HG03575 (cell line): ENCODE results near the gene MYOM3.

Source experiments
- ATAC-seq: cut with Tn5 transposase; IDR thresholded peaks from one replicate; pipeline ENCODE4 v1.9.1; 2021; ENCODE audit not compliant: unreplicated experiment, insufficient number of reproducible peaks, low FRiP score; ENCODE audit errors: extremely low read depth

Gene MYOM3

GRCh38 chr1:24118410-24119242 is 6.7 kb upstream of the MYOM3 start:
- ATAC-seq = no peak

DNA sequence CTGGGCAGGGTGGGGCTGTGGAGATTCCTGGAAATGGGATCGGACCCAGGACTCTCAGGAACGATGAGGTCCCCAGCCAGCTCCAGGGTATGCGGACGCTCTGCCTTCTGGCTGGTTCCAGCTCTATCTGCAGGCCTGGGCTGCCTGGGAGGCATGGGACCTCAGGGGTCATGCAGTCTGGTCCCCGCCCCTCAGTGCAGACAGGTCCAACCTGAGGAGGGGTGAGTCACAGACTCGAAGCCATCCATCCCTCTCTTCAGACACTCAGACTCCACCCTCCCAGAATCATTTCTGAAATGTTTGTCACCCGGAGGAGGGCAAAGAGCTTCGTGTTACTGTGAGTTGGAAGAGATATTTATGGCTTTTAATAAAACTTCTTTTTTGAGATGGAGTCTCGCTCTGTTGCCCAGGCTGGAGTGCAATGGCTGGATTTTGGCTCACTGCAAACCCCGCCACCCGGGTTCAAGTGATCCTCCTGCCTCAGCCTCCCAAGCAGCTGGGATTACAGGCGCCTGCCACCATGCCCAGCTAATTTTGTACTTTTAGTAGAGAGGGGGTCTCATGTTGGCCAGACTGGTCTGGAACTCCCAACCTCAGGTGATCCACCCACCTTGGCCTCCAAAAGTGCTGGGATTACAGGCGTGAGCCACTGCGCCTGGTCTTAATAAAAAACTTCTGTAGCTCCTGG is 5.9 kb upstream of the MYOM3 start:
- no peak for ATAC-seq

DNA sequence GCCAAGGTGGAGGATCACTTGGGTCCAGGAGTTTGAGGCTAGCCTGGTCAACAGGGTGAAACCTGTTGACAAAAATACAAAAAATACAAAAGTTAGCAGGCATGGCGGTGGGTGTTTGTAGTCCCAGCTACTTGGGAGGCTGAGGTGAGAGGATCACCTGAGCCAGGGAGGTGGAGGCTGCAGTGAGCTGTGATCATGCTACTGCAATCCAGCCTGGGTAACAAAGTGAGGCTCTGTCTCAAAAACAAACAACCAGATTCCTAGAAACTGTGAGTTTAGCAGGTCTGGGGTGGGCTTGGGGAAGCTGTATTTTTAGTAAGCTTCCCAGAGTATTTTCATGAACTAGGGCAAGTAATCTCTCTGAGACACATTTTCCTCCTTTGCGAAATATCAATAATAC is 5.2 kb upstream of the MYOM3 start:
- ATAC-seq = no peak

DNA sequence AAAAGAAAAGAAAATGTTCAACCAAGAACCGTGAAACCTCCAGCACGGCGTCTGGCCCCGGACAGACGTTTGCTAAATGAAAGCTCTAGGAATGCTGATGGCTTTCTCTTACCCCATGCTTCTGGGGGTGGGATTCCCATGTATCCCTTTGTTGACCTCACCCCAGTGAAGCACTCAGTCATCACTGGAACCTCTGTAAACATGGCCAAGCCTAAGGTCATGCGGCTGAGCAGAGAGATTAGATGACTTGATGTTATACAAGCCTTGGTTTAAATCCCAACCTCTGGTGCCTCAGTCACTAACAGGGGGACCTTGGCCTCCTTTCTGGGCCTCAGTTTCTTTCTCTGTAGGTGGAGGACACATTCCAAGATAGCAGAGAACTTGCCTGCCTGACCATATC is 2.8 kb upstream of the MYOM3 start:
- no peak for ATAC-seq

DNA sequence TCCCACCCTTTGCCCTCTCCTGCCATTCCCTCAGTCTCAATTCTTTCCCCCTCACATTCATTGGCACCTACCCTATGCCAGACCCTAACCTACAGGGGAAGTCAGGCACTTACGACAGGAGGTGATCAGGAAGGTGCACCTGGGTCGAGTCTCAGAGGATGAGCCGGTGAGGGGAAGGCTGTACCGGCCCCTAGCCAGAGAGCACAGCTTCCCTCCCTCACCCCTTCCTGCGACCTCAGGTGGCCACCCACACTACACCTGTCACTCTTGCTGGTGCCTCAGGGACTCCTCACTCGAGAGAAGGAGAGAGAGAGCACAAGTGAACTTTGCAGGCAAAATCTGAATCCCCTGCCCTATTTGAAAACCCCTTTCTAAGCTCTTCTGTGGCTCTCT is 1.7 kb upstream of the MYOM3 start:
- ATAC-seq = no peak

- ATAC-seq = no peak
These were observed 506 bp downstream of the MYOM3 start for GRCh38 chr1:24111262-24111995.

GRCh38 chr1:24110642-24111261 is 1.2 kb downstream of the MYOM3 start:
- no peak for ATAC-seq

DNA sequence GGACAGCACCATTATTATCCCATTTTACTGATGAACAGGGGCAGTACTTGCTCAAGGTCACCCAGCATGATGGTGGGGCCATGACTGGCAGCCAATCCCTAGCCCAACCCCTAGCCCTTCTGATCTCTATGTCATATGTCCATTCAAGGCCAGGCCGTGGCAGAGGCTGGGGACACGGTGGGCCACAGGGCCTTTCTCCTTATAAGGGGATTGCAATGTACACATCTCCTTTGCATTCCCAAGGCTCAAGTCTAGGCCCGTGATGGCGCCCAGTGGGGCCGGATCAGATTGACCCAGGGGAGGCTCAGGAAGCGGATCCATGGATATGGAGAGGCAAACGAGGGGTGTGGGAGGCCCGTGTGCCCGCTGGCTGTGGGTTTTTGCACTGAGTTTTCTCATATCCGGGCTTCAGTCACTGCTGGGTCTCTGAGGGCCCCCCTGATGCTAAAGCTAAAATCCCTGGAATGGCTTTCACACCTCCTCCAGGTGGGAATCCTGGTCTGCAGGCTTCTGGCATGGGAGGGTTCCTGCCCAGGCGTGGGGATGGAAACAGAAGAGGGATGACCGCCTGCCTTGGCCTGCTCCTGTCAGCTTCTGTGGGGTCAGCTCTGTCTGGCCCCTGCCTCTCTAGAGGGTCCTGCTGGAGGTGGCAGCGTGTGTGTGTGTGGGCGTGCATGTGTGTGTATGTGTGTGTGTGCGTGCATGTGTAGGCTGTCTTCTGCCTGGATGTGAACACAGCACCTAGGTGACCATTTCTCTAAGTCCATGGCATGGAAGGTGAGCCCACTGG is 2.1 kb downstream of the MYOM3 start:
- no peak for ATAC-seq

GRCh38 chr1:24109166-24109483 is 2.8 kb downstream of the MYOM3 start:
- ATAC-seq = no peak

- ATAC-seq = no peak
These were observed 3.4 kb downstream of the MYOM3 start for GRCh38 chr1:24108334-24109165.

- ATAC-seq = no peak
These were observed 4.3 kb downstream of the MYOM3 start for GRCh38 chr1:24107462-24108138.

DNA sequence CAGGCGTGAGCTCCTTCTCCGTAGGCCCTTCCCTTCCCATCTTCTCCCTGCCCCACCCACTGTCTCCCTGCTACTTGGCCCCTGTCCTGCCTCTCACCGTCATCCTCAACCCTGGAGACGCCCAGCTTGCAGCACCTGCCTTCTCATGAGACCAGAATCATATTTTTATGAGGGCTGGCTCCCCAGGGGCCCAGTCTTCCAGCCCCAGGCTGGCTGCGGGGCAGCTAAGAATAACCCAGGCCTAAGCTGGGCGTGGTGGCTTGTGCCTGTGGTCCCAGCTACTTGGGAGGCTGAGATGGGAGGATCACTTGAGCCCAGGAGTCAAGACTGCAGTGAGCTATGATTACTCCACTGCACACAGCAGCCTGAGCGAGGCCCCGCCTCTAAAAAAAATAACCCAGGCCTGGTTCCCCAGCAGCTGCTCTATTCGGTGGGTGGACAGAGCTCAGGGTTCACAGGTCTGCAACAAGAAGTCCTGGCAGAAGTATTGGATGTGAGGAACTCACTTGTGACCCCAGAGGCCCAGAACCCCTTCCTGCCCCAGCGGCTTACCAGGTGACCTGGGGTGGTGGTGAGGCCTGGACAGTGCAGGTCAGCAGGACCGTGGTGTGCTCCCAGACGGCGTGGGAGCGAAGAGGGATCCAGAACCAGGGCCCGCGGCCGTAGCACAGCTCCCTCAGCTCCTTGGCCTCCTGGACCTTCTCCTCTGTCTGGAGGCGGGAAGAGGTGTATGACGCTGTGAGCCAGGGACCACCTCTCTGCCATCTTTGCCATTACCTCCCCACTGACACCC is 6.4 kb downstream of the MYOM3 start:
- no peak for ATAC-seq

DNA sequence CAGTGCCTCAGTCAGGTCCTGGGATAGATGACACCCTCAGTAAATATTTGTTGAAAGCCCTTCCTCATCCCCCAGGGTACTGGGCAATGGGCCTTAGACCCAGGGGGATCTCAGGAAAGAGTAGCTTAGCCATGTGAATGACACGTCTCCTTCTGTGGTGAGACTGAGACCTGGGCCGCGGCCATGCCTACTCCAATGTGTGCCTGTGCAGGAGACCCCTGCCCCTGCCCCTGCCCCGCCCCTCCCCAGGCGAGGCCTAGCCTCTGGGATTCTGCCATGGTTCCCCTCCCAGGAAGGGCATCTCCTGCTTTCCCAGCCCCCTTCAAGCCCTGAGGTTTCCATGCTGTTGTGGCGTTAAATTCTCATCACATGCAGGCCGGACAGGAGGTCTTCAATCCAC is 7.1 kb downstream of the MYOM3 start:
- ATAC-seq = no peak

- ATAC-seq = no peak
These were observed 8.1 kb downstream of the MYOM3 start for GRCh38 chr1:24103879-24104278.

GRCh38 chr1:24103408-24103807 is 8.5 kb downstream of the MYOM3 start:
- ATAC-seq = no peak

DNA sequence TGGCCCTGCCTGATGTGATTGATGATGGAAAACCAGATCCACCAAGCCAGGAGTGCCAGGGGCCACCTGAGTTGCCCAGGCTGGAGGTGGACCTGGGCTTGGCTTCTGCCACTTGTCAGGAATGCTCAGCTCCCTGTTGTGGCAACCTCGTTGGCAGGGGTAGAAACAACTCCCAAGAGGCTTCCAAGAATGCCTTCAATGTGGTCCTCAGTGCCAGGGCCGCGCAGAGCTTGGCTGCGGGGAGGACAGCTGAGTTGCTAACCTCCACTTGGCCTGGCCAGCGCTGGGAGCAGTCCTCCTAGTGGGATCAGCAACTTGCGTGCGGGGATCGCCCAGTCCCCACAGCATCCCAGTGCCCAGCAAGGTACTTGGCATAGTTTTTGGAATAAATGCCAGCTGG is 9.0 kb downstream of the MYOM3 start:
- no peak for ATAC-seq
